GM18909 (cell line): ENCODE measurements around the gene PRELID1.
"Not testable (repeated sequence)": the region's sequence is repeated elsewhere in the genome, so short reads cannot be mapped to it uniquely, and the experiment has no call there.

Source experiments
- ATAC-seq: cut with Tn5 transposase; IDR thresholded peaks from one replicate; pipeline ENCODE4 v1.9.1; 2021; ENCODE audit warnings: mild to moderate bottlenecking; ENCODE audit not compliant: unreplicated experiment, poor library complexity

Gene PRELID1

GRCh38 chr5:177297922-177298321, 5.7 kb upstream of the PRELID1 start:
- no peak for ATAC-seq

GRCh38 chr5:177299697-177300096, 3.9 kb upstream of the PRELID1 start:
- no peak for ATAC-seq

- ATAC-seq: no peak
Measured at GRCh38 chr5:177300236-177300880, 3.2 kb upstream of the PRELID1 start.

GRCh38 chr5:177300951-177301350, 2.6 kb upstream of the PRELID1 start:
- no peak for ATAC-seq

GRCh38 chr5:177301503-177302165, 2.0 kb upstream of the PRELID1 start:
- no peak for ATAC-seq

GRCh38 chr5:177302354-177303110, 1.1 kb upstream of the PRELID1 start:
- no peak for ATAC-seq

- ATAC-seq: no peak
Measured at GRCh38 chr5:177303925-177304391, 359 bp downstream of the PRELID1 start.

GRCh38 chr5:177304392-177305119, 957 bp downstream of the PRELID1 start:
- no peak for ATAC-seq

GRCh38 chr5:177306103-177306640, 2.6 kb downstream of the PRELID1 start:
- ATAC-seq: not testable (repeated sequence)

GRCh38 chr5:177306674-177307543, 3.3 kb downstream of the PRELID1 start:
- ATAC-seq: no peak

GRCh38 chr5:177307544-177308363, 4.2 kb downstream of the PRELID1 start:
- no peak for ATAC-seq

GRCh38 chr5:177308740-177309139, 5.1 kb downstream of the PRELID1 start:
- no peak for ATAC-seq

GRCh38 chr5:177309351-177310191, 6.0 kb downstream of the PRELID1 start:
- ATAC-seq: no peak

- no peak for ATAC-seq
Measured at GRCh38 chr5:177310332-177310731, 6.7 kb downstream of the PRELID1 start.

- ATAC-seq: peak; percentile 30
Measured at GRCh38 chr5:177310757-177311391, 7.3 kb downstream of the PRELID1 start.

GRCh38 chr5:177311392-177311722, 7.8 kb downstream of the PRELID1 start:
- ATAC-seq: peak; percentile 1
